GM04503 (cell line): ENCODE results near the gene LIFR.
A peak's percentile ranks its signal among the peaks of the same experiment; 100 is the strongest.

Experiments
- DNase-seq: peaks from one replicate; pipeline ENCODE4 v3.0.0-alpha.2; 2012; ENCODE audit warnings: low read depth

LIFR gene

GRCh38 chr5:38434966-38435705 is 121.3 kb downstream of the LIFR start:
- no peak for DNase-seq

GRCh38 chr5:38433160-38433861 is 123.1 kb downstream of the LIFR start:
- peak; percentile 76 for DNase-seq

DNA sequence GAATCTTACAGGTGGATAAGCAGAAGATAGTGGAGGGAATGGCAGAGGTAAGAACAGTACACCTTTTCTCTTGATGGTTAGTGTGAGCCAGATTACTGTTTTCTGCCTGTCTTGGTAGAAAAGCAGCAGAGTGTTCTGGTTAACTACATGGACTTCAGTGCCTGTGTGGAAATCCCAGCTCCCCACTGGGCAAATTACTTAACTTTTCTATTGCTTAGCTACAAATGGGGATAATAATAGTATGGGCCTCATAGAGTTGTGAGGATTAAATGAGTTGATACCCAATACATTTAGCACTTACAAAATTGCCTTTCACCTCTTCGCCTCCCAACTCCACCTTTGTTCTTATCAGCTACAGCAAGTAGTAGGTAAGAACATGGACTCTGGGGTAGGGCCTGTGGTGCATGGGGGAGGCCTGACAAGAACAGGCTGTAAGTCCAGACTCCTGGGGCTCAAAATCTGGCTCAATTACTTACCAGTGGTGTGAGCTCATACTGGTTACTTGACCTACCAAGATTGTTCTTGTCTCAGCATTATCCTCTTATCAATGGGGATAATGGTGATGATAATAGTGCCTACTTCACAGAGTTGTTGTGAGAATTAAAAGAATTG is 125.1 kb downstream of the LIFR start:
- DNase-seq = no peak

DNA sequence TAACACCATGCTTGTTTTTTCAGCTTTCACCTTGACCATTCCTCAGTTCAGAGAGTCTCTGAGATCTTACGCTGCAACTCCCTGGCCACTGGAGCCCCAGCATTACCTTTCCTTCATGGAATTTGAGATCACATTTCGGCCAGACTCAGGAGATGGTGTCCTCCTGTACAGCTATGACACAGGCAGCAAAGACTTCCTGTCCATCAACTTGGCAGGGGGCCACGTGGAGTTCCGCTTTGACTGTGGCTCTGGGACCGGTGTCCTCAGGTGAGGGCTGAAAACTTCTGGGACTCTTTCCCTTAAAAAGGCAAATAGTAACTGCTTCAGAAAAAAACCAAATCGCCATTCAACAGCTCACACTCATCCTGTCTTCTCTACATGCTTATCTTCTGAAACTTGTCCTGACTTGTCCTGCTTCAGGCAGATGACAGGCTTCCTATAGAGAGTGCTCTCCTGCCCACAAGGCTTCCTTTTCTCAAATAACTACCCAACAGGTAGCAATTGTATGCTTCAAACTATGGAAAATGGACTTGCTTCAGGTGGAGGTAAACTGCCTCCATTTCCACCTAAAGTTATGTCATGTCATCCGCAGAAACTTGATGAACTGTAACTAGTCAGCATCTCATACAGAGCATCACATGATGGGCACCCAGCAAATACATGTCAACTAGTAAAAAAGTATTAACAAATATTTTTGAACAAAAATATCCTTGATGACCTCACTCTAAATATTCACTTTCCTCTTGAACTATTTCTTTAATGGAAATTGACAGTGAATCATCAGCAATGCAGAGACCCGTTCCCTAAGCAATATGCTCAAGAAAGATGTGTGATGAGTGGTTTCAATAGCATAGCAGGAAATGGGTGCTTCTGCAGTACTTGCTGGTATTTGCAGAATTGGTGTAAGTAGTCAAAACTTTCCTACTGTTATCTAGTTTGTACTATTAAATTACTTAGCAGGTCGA is 129.2 kb downstream of the LIFR start:
- DNase-seq = no peak

DNA sequence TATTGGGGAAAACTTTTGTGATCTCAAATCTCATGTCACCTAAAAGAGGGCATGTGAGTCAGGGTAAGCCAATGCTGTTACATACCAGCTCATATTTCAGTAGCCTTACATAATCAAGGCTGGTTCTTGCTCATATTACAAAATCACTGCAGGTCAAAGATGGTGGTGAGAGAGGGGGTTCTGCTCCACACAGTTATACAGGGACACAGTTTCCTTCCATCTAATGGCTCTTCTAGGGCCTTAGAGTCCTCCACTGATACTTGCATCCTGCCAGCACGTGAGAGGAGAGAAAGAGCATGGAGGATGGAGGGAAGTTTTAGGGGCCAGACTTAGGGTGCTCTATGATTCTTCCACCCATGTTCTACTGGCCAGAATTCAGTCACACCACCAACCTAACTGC is 130.0 kb downstream of the LIFR start:
- no peak for DNase-seq
